Parathyroid adenoma (tissue), 2 donors: ENCODE measurements around the gene SPECC1.

Experiments
- H2AFZ ChIP-seq: fragments of 300-600 bp; sonication (generic); one replicate; pipeline ENCODE4 v1.7.0; 2017; ENCODE audit warnings: antibody characterized with exemption, mild to moderate bottlenecking
- H3K27ac ChIP-seq: fragments of 300-600 bp; sonication (generic); one replicate; pipeline ENCODE4 v1.7.0; 2017
- H3K27me3 ChIP-seq: fragments of 300-600 bp; sonication (generic); one replicate; pipeline ENCODE4 v1.7.0; 2017; ENCODE audit warnings: low read length; ENCODE audit not compliant: control insufficient read depth, insufficient read depth
- H3K36me3 ChIP-seq: fragments of 300-600 bp; sonication (generic); one replicate; pipeline ENCODE4 v1.7.0; 2017; ENCODE audit warnings: low read length; ENCODE audit not compliant: control insufficient read depth, insufficient read depth
- H3K4me1 ChIP-seq: fragments of 300-600 bp; sonication (generic); one replicate; pipeline ENCODE4 v1.7.0; 2017; ENCODE audit warnings: control low read depth
- H3K4me2 ChIP-seq: fragments of 300-600 bp; sonication (generic); one replicate; pipeline ENCODE4 v1.7.0; 2017; ENCODE audit warnings: low read length
- H3K4me3 ChIP-seq: fragments of 300-600 bp; sonication (generic); one replicate; pipeline ENCODE4 v1.7.0; 2017; ENCODE audit warnings: low read depth, low read length
- H3K79me2 ChIP-seq: fragments of 300-600 bp; sonication (generic); one replicate; pipeline ENCODE4 v1.7.0; 2017; ENCODE audit warnings: control low read depth
- H3K9ac ChIP-seq: fragments of 300-600 bp; sonication (generic); one replicate; pipeline ENCODE4 v1.7.0; 2017; ENCODE audit warnings: mild to moderate bottlenecking
- H3K9me3 ChIP-seq: fragments of 300-600 bp; sonication (generic); one replicate; pipeline ENCODE4 v1.7.0; 2017; ENCODE audit warnings: low read length; ENCODE audit not compliant: control insufficient read depth
- CTCF ChIP-seq: fragments of 300-600 bp; sonication (generic); IDR thresholded peaks from one replicate; pipeline ENCODE4 v1.7.0; 2017; ENCODE audit warnings: antibody characterized with exemption, mild to moderate bottlenecking
- donor health status: primary hyperparathyroidism.

The SPECC1 gene

GRCh38 chr17:20127360-20128035, 118.3 kb downstream of the SPECC1 start:
- H3K4me3 ChIP-seq, result no peak overlapping the region
- no peak overlapping the region for H3K4me2 ChIP-seq
- no peaks in the 10 kb centered on the region for H3K36me3 ChIP-seq
- H3K27ac ChIP-seq, result no peak overlapping the region
- H2AFZ ChIP-seq, result no peak overlapping the region
- no peaks in the 10 kb centered on the region for H3K9me3 ChIP-seq
- no peak for TF ChIP-seq CTCF
- no peaks in the 10 kb centered on the region for H3K4me1 ChIP-seq
- no peaks in the 10 kb centered on the region for H3K27me3 ChIP-seq
- no peak overlapping the region for H3K9ac ChIP-seq
- H3K79me2 ChIP-seq, result no peaks in the 10 kb centered on the region

GRCh38 chr17:20128036-20128667, 119.0 kb downstream of the SPECC1 start:
- H3K4me2 ChIP-seq, result no peak overlapping the region
- TF ChIP-seq CTCF, result no peak
- H2AFZ ChIP-seq, result no peak overlapping the region
- no peak overlapping the region for H3K4me3 ChIP-seq
- no peak overlapping the region for H3K9ac ChIP-seq
- no peaks in the 10 kb centered on the region for H3K4me1 ChIP-seq
- H3K9me3 ChIP-seq, result no peaks in the 10 kb centered on the region
- H3K27me3 ChIP-seq, result no peaks in the 10 kb centered on the region
- no peaks in the 10 kb centered on the region for H3K79me2 ChIP-seq
- H3K36me3 ChIP-seq, result no peaks in the 10 kb centered on the region
- H3K27ac ChIP-seq, result no peak overlapping the region

GRCh38 chr17:20133517-20133916, 124.4 kb downstream of the SPECC1 start:
- Histone ChIP-seq H3K4me3 (no peak overlapping the region), H3K9me3 (no peaks in the 10 kb centered on the region), H3K9ac (no peak overlapping the region), H3K4me2 (no peak overlapping the region), H3K27ac (no peak overlapping the region), H3K36me3 (no peaks in the 10 kb centered on the region), H3K79me2 (no peaks in the 10 kb centered on the region), H3K27me3 (no peaks in the 10 kb centered on the region), H3K4me1 (no peaks in the 10 kb centered on the region), H2AFZ (no peak overlapping the region)
- no peak for TF ChIP-seq CTCF

GRCh38 chr17:20141198-20141972, 132.2 kb downstream of the SPECC1 start:
- Histone ChIP-seq H3K27me3 (no peaks in the 10 kb centered on the region), H3K27ac (no peak overlapping the region), H3K4me1 (no peaks in the 10 kb centered on the region), H3K4me2 (no peak overlapping the region), H2AFZ (no peak overlapping the region), H3K36me3 (no peaks in the 10 kb centered on the region), H3K9ac (no peak overlapping the region), H3K79me2 (no peaks in the 10 kb centered on the region), H3K9me3 (no peaks in the 10 kb centered on the region), H3K4me3 (no peak overlapping the region)
- no peak for TF ChIP-seq CTCF
